Erythroblast (primary cell): ENCODE results near the gene SNHG17.
"Not testable (repeated sequence)": the region's sequence is repeated elsewhere in the genome, so short reads cannot be mapped to it uniquely, and the experiment has no call there.

Experiments used
- DNase-seq, 2 experiments: peaks; one replicate each; lab custom pipeline; 2025; lab: John Stamatoyannopoulos, UW
- GATA1 ChIP-seq: IDR thresholded peaks from 2 replicates; pipeline ENCODE4 v1.6.1; 2011; ENCODE audit warnings: low read depth, mild to moderate bottlenecking, control low read depth, low read length, moderate library complexity
- POLR2A ChIP-seq: IDR thresholded peaks from 2 replicates; pipeline ENCODE4 v1.6.1; 2011; ENCODE audit warnings: mild to moderate bottlenecking, low read length

SNHG17 gene

GRCh38 chr20:38437796-38438195 lies 2.7 kb upstream of the SNHG17 start:
- TF ChIP-seq GATA1 (no peak), POLR2A (no peak)
- no peak for DNase-seq

GRCh38 chr20:38435555-38435939 lies 419 bp upstream of the SNHG17 start:
- TF ChIP-seq GATA1: no peak
- no peak for TF ChIP-seq POLR2A
- DNase-seq: no peak

- peak; percentile 72 to 73 for DNase-seq
- TF ChIP-seq GATA1 (no peak), POLR2A (no peak)
These were observed 807 bp downstream of the SNHG17 start for GRCh38 chr20:38434301-38434741.

- TF ChIP-seq POLR2A (no peak), GATA1 (no peak)
- DNase-seq: no peak
These were observed 1.7 kb downstream of the SNHG17 start for GRCh38 chr20:38433304-38433972.

GRCh38 chr20:38432870-38433269 lies 2.3 kb downstream of the SNHG17 start:
- not testable (repeated sequence) for DNase-seq

GRCh38 chr20:38432292-38432691 lies 2.8 kb downstream of the SNHG17 start:
- TF ChIP-seq POLR2A (no peak), GATA1 (no peak)
- no peak for DNase-seq

GRCh38 chr20:38430679-38431325 lies 4.3 kb downstream of the SNHG17 start:
- TF ChIP-seq POLR2A (no peak), GATA1 (no peak)
- DNase-seq: no peak

- peak; percentile 68 to 74 for DNase-seq
- TF ChIP-seq GATA1: no peak
- TF ChIP-seq POLR2A: no peak
These were observed 5.8 kb downstream of the SNHG17 start for GRCh38 chr20:38429301-38429700.

GRCh38 chr20:38428800-38429199 lies 6.3 kb downstream of the SNHG17 start:
- no peak for TF ChIP-seq POLR2A
- no peak for DNase-seq

- DNase-seq: no peak
- TF ChIP-seq GATA1 (no peak), POLR2A (no peak)
These were observed 7.5 kb downstream of the SNHG17 start for GRCh38 chr20:38427655-38428023.

- TF ChIP-seq GATA1: no peak
- no peak for TF ChIP-seq POLR2A
- DNase-seq: peak in 1 of 2 experiments; percentile 48
These were observed 8.9 kb downstream of the SNHG17 start for GRCh38 chr20:38426006-38426897.

GRCh38 chr20:38424401-38424800 lies 10.7 kb downstream of the SNHG17 start:
- DNase-seq: no peak
- TF ChIP-seq POLR2A (no peak), GATA1 (no peak)

- TF ChIP-seq POLR2A (no peak), GATA1 (no peak)
- DNase-seq: no peak
These were observed 11.6 kb downstream of the SNHG17 start for GRCh38 chr20:38423541-38423940.

GRCh38 chr20:38421915-38422314 lies 13.2 kb downstream of the SNHG17 start:
- DNase-seq: no peak
- TF ChIP-seq GATA1: no peak
- no peak for TF ChIP-seq POLR2A
